Fibroblast of skin of right biceps (primary cell): ENCODE data around the gene ZNF366.

Experiments used
- DNase-seq: peaks from one replicate; pipeline ENCODE4 v3.0.0-alpha.2; 2013

The ZNF366 gene

DNA sequence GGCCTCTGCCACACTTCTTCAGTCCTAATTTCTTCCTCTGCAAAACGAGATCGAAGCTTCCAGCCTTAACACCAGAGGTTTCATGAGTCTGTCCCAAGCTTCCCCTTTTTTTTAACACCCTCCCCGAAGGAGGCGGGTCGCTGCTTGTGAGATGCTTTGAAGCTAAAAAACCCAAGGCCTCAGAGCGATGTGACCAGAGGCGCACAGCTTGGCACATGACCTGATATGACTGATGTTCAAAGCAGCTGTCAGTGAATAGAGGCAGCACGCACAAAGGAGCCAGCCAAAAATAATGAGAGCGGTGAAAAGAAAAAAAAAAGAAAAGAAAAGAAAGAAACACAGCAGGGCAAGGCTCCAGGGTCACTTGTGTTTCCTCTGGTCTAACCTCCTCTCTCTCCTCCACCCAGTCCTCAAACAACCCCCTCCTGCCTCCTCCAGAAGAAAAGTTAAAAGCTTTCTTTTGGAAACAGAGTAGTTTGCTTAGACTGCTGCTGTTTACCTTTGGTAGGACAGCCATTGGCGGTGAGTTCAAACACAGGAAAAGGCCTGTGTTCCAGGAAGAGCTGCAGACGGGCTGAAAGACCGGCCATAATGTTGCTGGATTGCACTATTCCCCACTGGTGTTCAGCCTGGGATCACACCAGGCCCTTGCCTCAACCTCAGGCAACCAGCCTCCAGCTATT, 10.9 kb upstream of the ZNF366 start:
- DNase-seq, result no peak

DNA sequence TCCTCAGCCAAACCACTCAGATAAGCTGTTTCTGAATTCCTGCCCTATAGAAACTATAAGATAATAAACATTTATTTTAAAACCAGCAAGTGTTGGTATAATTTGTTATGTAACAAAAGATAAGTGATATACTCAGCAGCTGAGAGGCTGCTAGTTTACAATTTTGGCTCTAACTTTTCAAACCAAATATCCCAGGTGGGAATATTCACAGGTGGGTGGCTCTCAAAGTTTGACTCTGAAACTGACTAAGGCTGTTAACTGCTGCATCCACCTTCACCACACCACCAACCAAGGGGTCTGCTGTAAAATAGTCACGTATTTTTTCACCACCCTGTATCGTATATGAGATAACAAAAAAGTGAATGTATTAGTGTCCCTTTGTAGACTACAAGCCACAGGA, 9.7 kb upstream of the ZNF366 start:
- no peak for DNase-seq

DNA sequence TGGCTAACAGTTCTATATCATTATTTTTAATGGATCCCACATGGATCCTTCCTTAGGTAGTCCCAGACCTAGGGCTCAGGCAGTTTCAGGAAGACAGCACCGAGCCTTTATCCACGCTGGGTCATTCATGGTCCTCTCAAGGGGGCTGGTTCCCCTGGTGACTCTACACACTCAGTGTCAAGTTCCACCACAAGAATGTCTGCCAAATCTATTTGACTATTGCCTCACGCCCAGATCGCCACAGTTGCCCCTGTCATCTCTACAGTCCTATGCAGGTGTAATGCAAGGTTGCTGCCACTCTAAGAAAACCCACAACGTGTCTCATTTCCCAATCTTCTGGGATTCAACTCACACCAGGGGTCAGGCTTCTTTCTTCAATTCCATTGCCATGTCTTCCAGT, 8.0 kb upstream of the ZNF366 start:
- no peak for DNase-seq

DNA sequence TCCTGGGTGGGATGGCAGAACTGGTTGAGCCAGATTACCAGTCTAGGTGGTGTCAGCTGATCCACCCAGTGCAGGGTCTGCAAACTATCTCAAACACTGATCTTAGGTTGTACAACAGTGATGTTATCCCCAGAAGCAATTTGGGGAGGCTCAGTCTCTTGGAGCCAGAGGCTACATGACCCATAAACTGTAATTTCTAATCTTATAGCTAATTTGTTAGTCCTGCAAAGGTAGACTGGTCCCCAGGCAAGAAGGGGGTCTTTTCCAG, 5.3 kb upstream of the ZNF366 start:
- no peak for DNase-seq

DNA sequence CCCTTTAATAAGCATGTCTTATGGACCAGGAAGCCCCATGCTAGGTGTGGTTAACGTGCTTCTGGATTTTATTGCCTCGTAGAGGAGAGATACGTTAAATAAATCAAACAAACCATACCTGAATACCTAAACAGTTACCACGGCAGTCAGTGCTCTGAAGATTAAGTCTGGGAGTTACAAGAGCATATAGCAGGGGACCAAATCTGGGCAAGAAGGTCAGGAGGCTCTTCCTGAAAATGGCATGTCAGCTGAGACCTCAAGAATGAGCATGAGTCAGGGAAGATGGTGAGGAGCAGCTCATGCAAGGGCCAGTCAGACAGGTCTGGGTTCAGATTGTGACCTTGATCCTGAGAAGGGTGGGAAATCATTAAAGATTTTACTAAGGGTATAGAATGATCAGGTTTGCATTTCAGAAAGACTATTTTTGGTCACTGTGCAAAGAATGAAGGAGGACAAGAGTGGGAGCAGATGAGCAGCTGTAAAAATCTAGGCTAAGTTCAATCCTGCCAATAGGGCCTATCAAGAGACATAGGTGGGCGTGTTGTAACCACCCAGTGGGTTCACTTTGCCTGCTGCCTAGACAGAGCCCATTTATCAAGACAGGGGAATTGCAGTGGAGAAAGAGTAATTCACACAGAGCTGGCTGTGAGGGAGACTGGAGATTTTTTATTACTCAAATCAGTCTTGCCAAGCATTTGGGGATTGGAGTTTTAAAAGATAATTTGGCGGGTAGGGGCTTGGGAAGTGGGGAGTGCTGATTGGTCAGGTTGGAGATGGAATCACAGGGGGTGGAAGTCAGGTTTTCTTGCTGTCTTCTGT, 4.8 kb upstream of the ZNF366 start:
- DNase-seq, result peak; percentile 49

DNA sequence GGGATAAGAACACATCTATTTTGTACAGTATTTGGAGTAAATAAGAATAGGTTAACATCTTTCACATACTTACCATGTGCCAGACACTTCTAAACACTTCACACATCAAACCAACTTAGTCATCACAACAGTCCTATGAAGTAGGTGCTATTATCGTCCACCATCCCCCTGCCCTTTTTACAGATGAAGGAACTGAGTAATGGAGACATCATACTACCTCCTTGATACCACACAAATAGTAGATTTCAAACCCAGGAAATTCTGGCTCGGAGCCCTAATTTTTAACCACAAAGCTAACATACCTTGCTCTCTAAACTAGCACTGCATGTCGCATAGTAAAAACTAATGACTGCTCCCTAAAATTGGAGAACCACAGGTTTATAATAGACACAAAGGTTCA, 4.2 kb upstream of the ZNF366 start:
- DNase-seq, result peak; percentile 79

DNA sequence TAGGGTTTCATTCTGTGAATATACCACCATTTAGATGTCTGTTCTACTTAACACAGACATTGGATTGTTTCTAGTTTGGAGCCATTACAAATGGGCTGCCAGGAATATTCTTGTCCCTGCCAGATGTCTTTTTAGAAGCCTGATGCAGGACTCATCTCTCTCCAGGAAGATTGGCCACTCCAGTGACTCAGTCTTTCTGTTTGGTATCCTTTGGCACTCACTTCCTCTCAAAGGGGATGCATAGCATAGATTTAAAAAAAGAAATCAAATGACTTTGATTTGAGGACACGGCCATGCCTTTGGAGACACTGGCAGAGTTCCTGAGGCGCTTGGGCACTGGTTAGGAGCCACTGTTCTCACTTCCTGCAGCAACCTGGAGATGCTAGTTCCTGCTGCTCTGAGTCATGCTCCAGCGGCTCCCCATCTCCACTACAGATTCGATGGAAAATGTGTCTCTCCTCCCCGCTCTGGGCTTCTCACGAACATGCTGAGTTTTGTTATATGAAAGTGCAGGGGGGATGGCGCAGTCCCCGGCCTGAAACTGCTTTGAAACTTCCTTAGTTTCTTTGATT, 3.5 kb upstream of the ZNF366 start:
- peak; percentile 92 for DNase-seq

DNA sequence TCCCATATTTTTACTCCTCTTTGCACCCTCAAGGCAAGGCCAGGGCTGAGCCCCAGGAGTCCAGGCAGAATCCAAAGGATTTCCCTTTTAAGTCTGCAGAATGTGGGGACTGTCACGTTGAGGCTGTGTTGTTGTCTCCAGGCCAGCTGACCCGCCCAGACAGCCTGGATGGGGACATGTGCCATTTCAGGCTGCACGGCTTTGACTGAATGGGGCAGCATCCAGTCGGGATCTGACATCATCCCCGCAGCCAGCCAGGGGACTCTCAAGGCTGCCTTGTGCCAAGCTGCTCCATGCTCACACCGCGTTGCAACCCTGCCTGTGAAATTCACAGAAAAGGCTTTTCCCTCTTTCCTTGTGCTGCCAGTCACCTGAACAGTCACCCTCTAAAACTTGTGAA, 2.2 kb upstream of the ZNF366 start:
- no peak for DNase-seq

DNA sequence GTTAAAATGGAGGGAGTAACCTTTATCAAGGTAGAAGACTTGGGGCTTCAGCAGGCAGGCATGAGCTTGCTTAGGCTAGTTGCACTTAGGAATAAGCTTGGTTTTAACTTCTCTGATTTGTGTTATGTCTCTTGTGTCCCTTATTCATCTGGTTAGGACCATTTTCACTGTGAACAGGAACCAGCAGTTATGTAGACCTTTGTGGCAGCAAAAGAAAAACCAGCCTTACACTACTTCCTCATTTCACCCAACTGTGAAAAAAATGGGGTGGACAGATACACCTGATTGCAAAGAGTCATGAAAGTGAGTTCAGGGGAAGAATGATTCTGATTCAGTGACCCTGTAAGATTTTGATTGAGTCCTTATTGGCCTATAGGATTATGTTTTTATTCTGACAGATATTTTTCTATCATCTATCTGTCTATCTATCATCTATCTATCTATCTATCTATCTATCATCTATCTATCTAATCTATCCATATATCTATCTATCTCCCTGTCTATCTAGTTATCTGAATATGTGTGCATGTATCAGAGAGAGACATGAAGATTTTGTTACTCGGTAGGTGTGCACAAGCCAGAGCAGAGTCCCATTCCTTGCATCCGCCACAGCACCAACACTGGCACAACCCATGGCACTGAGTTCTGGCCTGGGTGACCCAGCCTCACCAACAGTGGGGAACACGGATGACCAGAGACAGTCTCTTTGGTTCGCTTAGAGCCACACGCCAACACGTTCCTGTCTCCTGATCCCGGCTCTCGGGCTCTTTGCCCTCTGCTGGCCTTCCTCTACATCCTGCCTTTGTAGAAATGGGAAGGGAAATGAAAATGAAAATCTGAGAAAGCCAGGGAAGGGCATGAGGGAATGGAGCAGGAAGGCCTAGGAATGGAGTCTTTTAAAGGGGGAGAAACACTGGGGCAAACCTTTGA, 1.3 kb upstream of the ZNF366 start:
- no peak for DNase-seq

DNA sequence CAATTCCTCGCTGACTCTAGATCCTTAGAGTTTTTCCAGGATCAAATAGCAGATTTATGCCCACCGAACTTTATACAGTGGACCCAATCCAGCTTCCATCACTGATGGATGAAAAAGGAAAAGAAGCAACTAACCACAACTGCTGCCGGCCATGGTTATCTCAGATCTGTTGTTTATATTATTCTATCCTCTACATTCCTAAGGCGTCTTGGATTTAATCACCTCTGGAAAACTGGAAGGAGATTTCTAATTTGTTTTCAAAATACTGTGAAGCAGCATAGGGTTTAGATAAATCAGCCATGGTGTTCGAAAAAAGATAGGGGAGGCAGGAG, 663 bp upstream of the ZNF366 start:
- DNase-seq, result peak; percentile 47

DNA sequence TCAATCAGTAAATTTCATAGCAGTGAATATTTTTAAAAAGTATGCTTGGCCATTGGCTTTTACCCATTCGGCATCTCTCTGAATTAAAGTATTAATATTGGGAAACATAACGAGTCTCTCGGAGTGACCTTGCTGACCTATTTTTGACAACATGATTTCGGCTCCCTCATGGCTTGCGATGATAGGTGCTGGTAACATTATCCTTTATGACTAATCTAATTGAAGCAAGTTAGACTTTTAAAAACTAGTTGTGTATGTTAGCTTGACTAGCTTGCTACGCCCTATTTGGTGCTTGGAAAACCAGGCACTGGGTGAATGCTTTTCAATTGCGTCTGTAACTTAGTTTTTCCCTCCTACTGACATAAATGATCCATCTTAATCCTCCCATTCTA, 1.1 kb downstream of the ZNF366 start:
- no peak for DNase-seq

DNA sequence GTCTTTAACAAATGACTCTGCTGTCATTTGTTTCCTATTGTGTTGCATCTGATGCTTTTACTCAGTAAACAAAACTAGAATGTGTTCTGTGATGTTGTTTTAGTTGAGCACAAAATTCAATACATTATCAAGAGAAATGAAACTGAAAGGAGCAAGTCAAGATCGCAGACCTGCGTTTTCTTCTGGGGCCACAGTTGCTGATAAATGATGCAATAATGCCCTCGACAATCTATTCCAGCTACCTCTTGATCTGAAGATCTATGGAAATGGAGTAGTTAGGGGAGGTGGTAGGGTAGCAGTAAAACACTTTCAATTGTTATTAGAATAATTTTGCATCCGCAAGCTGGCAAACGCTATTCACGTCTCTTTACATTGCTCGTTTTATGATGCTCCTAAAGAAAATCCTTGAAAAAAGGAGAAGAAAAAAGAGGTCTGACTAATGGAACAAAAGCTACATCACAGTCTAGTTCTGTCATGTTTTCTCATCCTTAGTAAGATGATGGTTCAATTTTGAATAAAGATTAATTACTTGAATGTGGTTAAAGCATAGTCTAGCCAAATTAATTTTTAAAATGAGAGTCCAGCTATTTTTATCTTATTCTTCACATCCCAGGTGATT, 1.6 kb downstream of the ZNF366 start:
- DNase-seq, result no peak

DNA sequence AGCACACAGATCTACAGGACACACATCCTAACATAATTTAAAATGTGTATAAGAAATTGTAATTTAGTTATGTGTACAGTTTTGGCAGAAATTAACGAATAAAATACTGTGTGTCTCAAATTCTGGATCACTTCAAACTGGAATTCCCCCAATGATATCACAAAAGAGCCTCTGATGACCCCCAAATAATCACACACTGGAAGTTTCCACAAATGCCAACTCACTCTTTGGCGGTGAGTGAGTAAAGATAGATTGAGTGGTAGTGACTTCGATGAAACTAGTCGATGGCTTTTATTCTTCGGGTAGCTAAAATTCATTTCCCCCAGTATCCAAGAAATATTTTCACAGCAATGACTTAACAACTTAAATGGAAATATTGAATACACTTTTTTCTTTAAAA, 2.2 kb downstream of the ZNF366 start:
- no peak for DNase-seq

DNA sequence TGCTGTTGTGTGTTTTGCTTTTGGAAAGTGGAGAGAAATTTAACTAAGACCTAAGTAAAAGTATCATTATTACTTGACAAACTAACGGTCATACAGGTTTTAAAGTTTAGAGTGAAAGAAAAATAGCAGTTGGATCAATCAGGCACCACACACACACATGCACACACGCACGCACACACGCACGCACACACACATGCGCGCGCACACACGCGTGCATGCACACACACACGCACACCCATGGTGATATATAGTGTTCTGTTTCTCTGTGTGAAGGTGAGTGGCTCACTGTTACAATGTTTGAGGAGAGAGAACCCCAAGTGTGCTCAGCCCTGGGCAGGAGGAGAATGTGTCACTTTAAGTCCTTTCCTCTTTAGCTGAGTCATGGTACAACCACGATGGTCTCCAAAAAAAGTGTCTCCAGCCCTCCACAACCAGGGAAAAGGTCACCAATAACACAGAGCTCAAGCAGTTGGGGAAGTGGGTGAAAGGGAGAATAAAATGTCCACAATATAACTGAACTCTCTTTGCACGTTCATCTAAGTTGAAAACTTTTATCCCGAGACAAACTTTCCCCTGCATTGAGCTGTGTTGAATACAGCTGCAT, 3.2 kb downstream of the ZNF366 start:
- DNase-seq, result peak; percentile 76

DNA sequence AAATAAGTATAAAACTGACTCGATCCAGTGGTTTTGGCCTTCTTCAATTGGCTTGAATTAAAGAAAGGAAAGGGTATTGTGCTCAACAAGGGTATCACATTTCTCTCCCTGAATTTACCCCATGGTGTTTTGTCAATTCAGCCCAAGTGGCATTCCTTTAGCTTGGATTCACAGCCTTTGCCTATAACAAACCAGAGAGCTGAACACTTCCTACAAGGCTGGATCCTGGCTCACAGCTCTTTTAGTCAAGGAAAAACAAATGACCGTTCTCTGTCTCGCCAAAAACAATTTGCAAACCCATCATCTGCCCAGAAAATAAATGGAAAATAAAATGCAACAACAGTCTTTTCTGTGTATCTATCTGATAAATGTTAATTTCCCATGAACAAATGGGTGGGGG, 5.7 kb downstream of the ZNF366 start:
- DNase-seq, result no peak

DNA sequence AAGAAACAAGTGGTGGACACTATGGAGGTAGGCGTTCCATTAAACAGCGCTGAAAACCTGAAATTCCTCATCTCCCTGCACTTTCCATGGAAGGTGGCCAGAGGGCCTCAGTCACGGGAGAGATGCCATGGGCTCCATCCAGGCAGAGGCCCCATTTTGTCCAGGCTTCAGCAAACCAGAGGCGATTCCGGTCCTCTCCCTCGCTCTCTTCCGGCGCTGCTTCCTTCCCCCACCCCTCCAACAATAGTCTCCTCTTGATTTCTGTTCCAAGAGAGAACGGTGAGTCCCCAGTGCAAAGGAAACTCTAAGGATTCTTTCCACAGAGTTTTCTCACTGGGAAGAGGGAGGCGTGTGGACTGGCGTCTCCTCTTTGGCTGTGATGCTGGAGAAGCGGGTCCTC, 7.5 kb downstream of the ZNF366 start:
- no peak for DNase-seq

DNA sequence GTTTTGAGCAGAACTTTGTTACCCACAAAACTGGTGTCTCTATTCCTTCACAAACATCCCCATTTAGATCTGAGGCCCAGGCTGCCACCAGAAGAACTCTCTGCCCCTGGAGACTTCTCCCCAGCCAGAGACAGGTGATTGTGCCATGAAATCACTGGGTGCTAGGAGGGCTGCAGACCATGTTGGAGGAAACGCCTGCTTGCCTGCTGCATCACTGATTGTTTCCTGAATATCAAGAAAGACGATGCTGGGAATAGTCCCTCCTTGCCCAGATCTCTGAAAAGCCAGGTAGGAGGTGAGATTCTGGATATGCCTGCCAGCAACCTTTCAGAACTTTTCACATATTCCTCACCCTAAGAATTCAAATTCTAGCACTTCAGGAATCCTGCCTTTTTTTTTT, 8.1 kb downstream of the ZNF366 start:
- no peak for DNase-seq

DNA sequence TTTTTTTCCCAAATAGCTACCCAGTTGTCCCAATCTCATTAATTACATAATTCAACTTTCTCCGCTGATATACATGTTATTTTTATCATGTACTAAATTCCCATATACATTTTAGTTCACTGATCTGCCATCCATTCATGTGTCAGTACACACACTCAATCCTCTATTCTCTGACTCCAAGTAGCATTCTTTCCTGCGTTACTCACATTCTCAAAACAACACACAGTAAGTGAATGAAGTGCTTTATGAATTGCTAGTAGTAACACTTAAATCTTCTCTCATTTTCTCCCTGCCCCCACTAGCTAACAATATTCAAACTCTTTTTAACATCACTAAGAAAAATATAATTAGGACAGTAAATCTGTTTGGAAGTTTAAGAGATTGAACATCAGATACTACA, 8.9 kb downstream of the ZNF366 start:
- DNase-seq, result peak; percentile 82

DNA sequence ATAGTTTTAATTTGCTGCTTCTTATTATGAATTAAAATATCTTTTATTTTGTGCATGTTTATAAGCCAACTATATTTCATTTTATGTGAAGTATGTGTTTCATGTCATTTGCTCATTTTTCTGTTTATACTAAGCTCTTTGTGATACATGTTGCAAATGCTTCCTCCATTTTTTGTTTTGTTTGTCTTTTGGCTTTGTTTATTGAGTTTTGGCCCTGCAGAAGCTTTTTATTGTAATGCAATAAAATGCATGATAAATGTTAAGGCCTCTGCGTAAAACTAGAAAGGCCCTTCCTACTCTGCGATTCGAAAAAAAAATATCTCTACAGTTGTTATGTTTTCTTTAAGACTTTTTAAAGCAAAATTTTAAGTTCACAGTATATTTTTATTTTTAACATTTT, 9.4 kb downstream of the ZNF366 start:
- DNase-seq, result no peak

DNA sequence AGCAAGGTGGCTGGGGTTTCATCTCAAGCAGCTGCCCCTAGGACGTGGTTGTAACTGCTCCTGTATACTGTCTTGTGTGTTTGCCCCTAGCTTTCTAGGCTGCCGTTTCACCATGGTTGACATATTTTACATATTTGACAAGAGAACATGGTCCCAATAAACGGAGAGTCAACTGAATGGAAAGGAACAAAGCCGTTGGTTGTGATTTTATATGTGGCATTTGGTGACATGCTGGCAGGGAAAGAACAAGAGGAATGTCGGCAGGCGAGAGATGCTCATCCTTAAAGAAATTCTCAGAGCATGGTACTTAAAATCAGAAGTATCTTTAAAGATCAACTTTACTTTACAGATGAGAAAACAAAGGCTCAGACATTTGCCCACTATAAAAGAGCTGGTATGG, 11.8 kb downstream of the ZNF366 start:
- no peak for DNase-seq

DNA sequence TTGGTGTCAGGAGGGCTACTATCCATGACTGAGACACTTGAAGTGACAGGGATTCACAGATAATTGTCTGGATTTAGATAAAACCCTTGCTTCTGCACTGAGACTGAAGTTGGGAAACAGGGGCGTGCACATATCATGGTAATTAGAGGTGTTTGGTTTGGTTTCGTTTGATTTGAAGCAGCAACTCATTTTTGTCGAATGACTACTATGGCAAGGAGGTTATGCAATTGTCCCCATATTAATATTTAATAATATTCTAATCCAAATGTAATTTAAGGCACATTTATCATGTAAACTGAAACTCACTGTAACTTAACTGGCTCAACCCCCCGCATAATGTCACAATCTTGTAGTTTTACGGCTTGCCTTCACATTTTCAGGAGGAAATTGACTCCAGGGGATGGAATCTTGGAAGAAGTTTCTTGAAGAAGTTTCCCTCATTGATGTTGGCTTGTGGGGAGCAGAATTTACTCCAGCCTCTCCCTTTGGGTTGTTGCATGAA, 12.5 kb downstream of the ZNF366 start:
- peak; percentile 42 for DNase-seq

DNA sequence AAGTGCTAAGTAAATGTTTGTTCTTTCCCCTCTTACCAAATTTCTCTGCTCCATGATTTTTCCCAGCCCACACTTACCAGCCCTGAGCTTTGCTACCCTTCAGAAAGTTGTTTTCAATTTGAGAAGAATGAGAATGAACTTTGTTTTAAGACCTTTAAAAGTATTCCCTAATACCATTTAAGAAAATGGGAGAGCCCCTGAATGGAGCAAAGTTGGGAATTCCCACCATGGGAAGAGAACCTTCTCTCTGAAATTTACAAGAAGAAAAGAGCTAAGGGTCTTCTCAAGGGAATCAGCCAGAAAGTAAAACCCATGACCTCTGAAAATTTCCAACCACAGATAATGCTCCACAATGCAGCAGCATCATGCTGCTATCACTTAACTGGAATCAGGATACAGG, 17.7 kb downstream of the ZNF366 start:
- DNase-seq, result no peak

DNA sequence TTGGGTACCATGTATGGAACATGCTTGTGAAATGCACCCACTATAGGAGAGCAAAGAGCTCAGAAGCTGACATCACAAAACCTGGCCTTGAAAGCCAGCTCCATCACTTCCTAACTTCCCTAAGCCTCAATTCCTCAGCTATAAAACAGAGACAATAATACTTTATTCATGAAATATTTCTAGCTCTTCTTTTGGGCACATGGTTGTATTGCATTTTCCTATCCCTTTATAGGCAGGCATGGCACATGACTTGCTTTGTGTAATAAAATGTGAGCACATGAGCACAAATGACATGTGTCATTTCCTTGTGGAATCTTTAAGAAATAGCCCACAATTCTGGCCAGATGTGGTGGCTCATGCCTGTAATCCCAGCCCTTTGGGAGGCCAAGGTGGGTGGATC, 18.5 kb downstream of the ZNF366 start:
- no peak for DNase-seq
